HG03039 (cell line): ENCODE measurements around the gene SLC12A8.

ENCODE experiments used
- ATAC-seq: cut with Tn5 transposase; IDR thresholded peaks from one replicate; pipeline ENCODE4 v1.9.1; 2021; ENCODE audit warnings: mild to moderate bottlenecking, moderate library complexity; ENCODE audit not compliant: unreplicated experiment

SLC12A8 gene

GRCh38 chr3:125154800-125155269 lies 57.7 kb downstream of the SLC12A8 start:
- ATAC-seq, result no peak

- ATAC-seq, result no peak
Measured at GRCh38 chr3:125154110-125154509, 58.4 kb downstream of the SLC12A8 start.

- no peak for ATAC-seq
Measured at GRCh38 chr3:125152951-125153350, 59.6 kb downstream of the SLC12A8 start.

GRCh38 chr3:125151916-125152315 lies 60.6 kb downstream of the SLC12A8 start:
- no peak for ATAC-seq

GRCh38 chr3:125151442-125151817 lies 61.1 kb downstream of the SLC12A8 start:
- no peak for ATAC-seq

- ATAC-seq, result no peak
Measured at GRCh38 chr3:125150525-125151441, 61.8 kb downstream of the SLC12A8 start.

GRCh38 chr3:125149462-125149861 lies 63.1 kb downstream of the SLC12A8 start:
- no peak for ATAC-seq

- ATAC-seq, result no peak
Measured at GRCh38 chr3:125148836-125149235, 63.7 kb downstream of the SLC12A8 start.

- no peak for ATAC-seq
Measured at GRCh38 chr3:125148016-125148812, 64.3 kb downstream of the SLC12A8 start.

GRCh38 chr3:125147491-125147820 lies 65.1 kb downstream of the SLC12A8 start:
- ATAC-seq, result no peak

GRCh38 chr3:125146626-125147490 lies 65.7 kb downstream of the SLC12A8 start:
- ATAC-seq, result no peak

- no peak for ATAC-seq
Measured at GRCh38 chr3:125145751-125146475, 66.6 kb downstream of the SLC12A8 start.

- ATAC-seq, result no peak
Measured at GRCh38 chr3:125144653-125145314, 67.8 kb downstream of the SLC12A8 start.

GRCh38 chr3:125143982-125144652 lies 68.4 kb downstream of the SLC12A8 start:
- ATAC-seq, result no peak

GRCh38 chr3:125143538-125143937 lies 69.0 kb downstream of the SLC12A8 start:
- ATAC-seq, result no peak

- ATAC-seq, result no peak
Measured at GRCh38 chr3:125142940-125143339, 69.6 kb downstream of the SLC12A8 start.

- ATAC-seq, result no peak
Measured at GRCh38 chr3:125142420-125142778, 70.1 kb downstream of the SLC12A8 start.

- peak; percentile 44 for ATAC-seq
Measured at GRCh38 chr3:125141596-125142419, 70.7 kb downstream of the SLC12A8 start.
